Liver (tissue), 3 donors: Measurements from ENCODE around the gene FAM110A.
"Not testable (repeated sequence)": the region's sequence is repeated elsewhere in the genome, so short reads cannot be mapped to it uniquely, and the experiment has no call there.

Source experiments
- ATF3 ChIP-seq: IDR thresholded peaks from 2 replicates; pipeline ENCODE4 v1.6.1; 2016; ENCODE audit warnings: antibody characterized with exemption
- CTCF ChIP-seq: fragments of 150-350 bp; IDR thresholded peaks from 2 replicates; pipeline ENCODE4 v1.5.1; 2017; ENCODE audit warnings: improper control_type of control experiment, low read depth, low read length; ENCODE audit not compliant: missing input control
- EGR1 ChIP-seq, 2 donors: IDR thresholded peaks; 2 replicates each; pipeline ENCODE4 v1.6.1; 2016 to 2018; ENCODE audit warnings: antibody characterized with exemption in 2 of 2, low read depth in 2 of 2
- JUND ChIP-seq, 2 donors: IDR thresholded peaks; 2 replicates each; pipeline ENCODE4 v1.6.1; 2016; ENCODE audit warnings: antibody characterized with exemption in 2 of 2
- MAX ChIP-seq: IDR thresholded peaks from 2 replicates; pipeline ENCODE4 v1.6.1; 2016; ENCODE audit warnings: antibody characterized with exemption
- RAD21 ChIP-seq, 2 donors: IDR thresholded peaks; 2 replicates each; pipeline ENCODE4 v1.6.1; 2016; ENCODE audit warnings: antibody characterized with exemption in 2 of 2, mild to moderate bottlenecking in 2 of 2
- REST ChIP-seq: IDR thresholded peaks from 2 replicates; pipeline ENCODE4 v1.6.1; 2016; ENCODE audit warnings: antibody characterized with exemption, mild to moderate bottlenecking
- RXRA ChIP-seq, 2 donors: IDR thresholded peaks; 2 replicates each; pipeline ENCODE4 v1.6.1; 2017 to 2018; ENCODE audit warnings: antibody characterized with exemption in 2 of 2, mild to moderate bottlenecking in 1 of 2
- SP1 ChIP-seq: IDR thresholded peaks from 2 replicates; pipeline ENCODE4 v1.6.1; 2018; ENCODE audit warnings: antibody characterized with exemption, mild to moderate bottlenecking
- TAF1 ChIP-seq: conservative IDR thresholded peaks from 2 replicates; pipeline ENCODE4 v1.6.1; 2016; ENCODE audit warnings: antibody characterized with exemption, mild to moderate bottlenecking
- YY1 ChIP-seq: IDR thresholded peaks from 2 replicates; pipeline ENCODE4 v1.6.1; 2016; ENCODE audit warnings: antibody characterized with exemption, mild to moderate bottlenecking
- ZBTB33 ChIP-seq: IDR thresholded peaks from 2 replicates; pipeline ENCODE4 v1.6.1; 2016; ENCODE audit warnings: antibody characterized with exemption
- donor health status: healthy.
- donor health status: healthy.

GRCh38 chr20:827981-828380 lies 5.5 kb upstream of the FAM110A start:
- not testable (repeated sequence) for TF ChIP-seq CTCF; MAX; REST; TAF1; RAD21 (IDR thresholded peaks at IDR 0.05); YY1; SP1; ATF3; EGR1 (IDR thresholded peaks at IDR 0.05; ENCODE audit: low read depth in 2 of 2); ZBTB33; RXRA (IDR thresholded peaks at IDR 0.05); JUND (IDR thresholded peaks at IDR 0.05)
